ENCODE results near the gene PDZD2. TPM values are rescaled to one million over a fixed set of nuclear protein-coding genes. Genes with fewer than 3 reads are reported as not detected.

Gene PDZD2
- total RNA-seq, 1 donor from 2014 or later, result 21.5 TPM

GRCh38 chr5:31657315-31657979 lies 18.5 kb downstream of the PDZD2 start:
- H3K9me3 Mint-ChIP-seq, result peaks cover under 1% of the 10 kb centered on the region
- no peak for TF ChIP-seq CTCF (IDR thresholded peaks at IDR 0.05; ENCODE audit: unreplicated experiment)
- DNase-seq (ENCODE audit: low spot score in 2 of 2, unreplicated experiment in 2 of 2), result no peak
- H3K36me3 Mint-ChIP-seq, result peaks cover 3% of the 10 kb centered on the region
- peaks cover 29% of the 10 kb centered on the region for H3K4me1 Mint-ChIP-seq
- no peak overlapping the region for H3K4me3 Mint-ChIP-seq
- peak overlapping the region; percentile 28 for H3K27ac Mint-ChIP-seq
- H3K27me3 Mint-ChIP-seq (ENCODE audit: low read depth), result peaks cover 3% of the 10 kb centered on the region

GRCh38 chr5:31661257-31661656 lies 22.3 kb downstream of the PDZD2 start:
- Mint-ChIP-seq H3K4me3 (no peak overlapping the region), H3K27ac (no peak overlapping the region), H3K9me3 (no peaks in the 10 kb centered on the region), H3K4me1 (peaks cover 16% of the 10 kb centered on the region), H3K27me3 (ENCODE audit: low read depth) (peaks cover 4% of the 10 kb centered on the region), H3K36me3 (peaks cover 3% of the 10 kb centered on the region)
- no peak for DNase-seq (ENCODE audit: low spot score in 2 of 2, unreplicated experiment in 2 of 2)
- TF ChIP-seq CTCF (IDR thresholded peaks at IDR 0.05; ENCODE audit: unreplicated experiment), result no peak

- H3K4me3 Mint-ChIP-seq, result no peak overlapping the region
- DNase-seq (ENCODE audit: low spot score in 2 of 2, unreplicated experiment in 2 of 2), result no peak
- no peak for TF ChIP-seq CTCF (IDR thresholded peaks at IDR 0.05; ENCODE audit: unreplicated experiment)
- H3K4me1 Mint-ChIP-seq, result no peaks in the 10 kb centered on the region
- H3K27me3 Mint-ChIP-seq (ENCODE audit: low read depth), result peaks cover 4% of the 10 kb centered on the region
- H3K27ac Mint-ChIP-seq, result no peak overlapping the region
- H3K9me3 Mint-ChIP-seq, result no peaks in the 10 kb centered on the region
- peaks cover 3% of the 10 kb centered on the region for H3K36me3 Mint-ChIP-seq
Measured at GRCh38 chr5:31663519-31663918, 24.6 kb downstream of the PDZD2 start.

- H3K27ac Mint-ChIP-seq, result no peak overlapping the region
- no peaks in the 10 kb centered on the region for H3K9me3 Mint-ChIP-seq
- no peak for TF ChIP-seq CTCF (IDR thresholded peaks at IDR 0.05; ENCODE audit: unreplicated experiment)
- peaks cover 2% of the 10 kb centered on the region for H3K27me3 Mint-ChIP-seq (ENCODE audit: low read depth)
- H3K4me1 Mint-ChIP-seq, result no peaks in the 10 kb centered on the region
- H3K4me3 Mint-ChIP-seq, result no peak overlapping the region
- DNase-seq (ENCODE audit: low spot score in 2 of 2, unreplicated experiment in 2 of 2), result no peak
- no peaks in the 10 kb centered on the region for H3K36me3 Mint-ChIP-seq
Measured at GRCh38 chr5:31664566-31664965, 25.6 kb downstream of the PDZD2 start.

GRCh38 chr5:31671339-31671741 lies 32.4 kb downstream of the PDZD2 start:
- Mint-ChIP-seq H3K27me3 (ENCODE audit: low read depth) (no peaks in the 10 kb centered on the region), H3K4me1 (no peaks in the 10 kb centered on the region), H3K36me3 (no peaks in the 10 kb centered on the region), H3K27ac (no peak overlapping the region), H3K4me3 (no peak overlapping the region), H3K9me3 (no peaks in the 10 kb centered on the region)
- TF ChIP-seq CTCF (IDR thresholded peaks at IDR 0.05; ENCODE audit: unreplicated experiment), result no peak
- no peak for DNase-seq (ENCODE audit: low spot score in 2 of 2, unreplicated experiment in 2 of 2)

Data from mesothelial cell of epicardium (in vitro differentiated cells).